C1 segment of cervical spinal cord (tissue), 14 donors: ENCODE measurements around the gene ASB8.
"Not testable (repeated sequence)": the region's sequence is repeated elsewhere in the genome, so short reads cannot be mapped to it uniquely, and the experiment has no call there.

ENCODE experiments used
- DNase-seq, 14 donors: peaks; one replicate each; lab custom pipeline; 2025; lab: John Stamatoyannopoulos, UW

The ASB8 gene

DNA sequence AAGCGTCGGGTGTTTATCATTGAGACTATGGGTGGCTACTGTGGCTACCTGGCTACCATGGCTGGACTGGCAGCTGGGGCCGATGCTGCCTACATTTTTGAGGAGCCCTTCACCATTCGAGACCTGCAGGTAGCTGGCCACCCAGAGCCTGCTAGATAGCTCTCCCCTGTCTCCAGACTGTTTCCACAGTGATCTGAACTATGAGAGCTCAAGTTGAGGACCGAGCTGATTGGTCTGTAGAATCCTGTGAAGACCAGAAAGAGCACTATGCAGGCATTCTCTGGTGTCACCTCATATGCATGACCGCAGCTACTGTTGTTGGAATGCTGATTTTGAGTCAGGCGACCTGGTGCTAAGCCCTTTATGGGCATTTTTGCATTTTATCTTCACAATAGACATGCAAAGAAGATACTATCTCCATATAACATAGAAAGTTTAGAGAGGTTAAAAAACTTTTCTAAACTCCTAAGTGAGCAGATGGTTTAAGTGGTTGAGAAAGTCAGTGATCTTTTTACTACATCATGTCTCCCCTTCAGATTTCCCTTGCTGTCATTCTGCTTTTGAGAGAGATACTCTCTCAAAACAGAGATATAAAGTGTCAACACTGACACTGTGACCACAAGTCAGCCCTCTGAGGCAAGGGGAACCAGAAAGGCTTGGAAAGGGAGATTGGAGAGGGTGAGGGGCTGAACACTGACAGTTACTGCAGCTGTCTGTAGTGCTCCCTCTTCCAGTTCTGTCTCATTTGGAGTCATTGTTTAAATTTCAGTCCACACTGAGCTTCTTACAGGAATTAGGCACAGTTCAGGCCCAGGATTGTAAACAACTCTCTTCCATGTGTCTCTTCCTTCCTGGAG lies 14.3 kb downstream of the ASB8 start:
- no peak for DNase-seq

GRCh38 chr12:48135027-48135426 lies 22.3 kb downstream of the ASB8 start:
- DNase-seq: no peak

DNA sequence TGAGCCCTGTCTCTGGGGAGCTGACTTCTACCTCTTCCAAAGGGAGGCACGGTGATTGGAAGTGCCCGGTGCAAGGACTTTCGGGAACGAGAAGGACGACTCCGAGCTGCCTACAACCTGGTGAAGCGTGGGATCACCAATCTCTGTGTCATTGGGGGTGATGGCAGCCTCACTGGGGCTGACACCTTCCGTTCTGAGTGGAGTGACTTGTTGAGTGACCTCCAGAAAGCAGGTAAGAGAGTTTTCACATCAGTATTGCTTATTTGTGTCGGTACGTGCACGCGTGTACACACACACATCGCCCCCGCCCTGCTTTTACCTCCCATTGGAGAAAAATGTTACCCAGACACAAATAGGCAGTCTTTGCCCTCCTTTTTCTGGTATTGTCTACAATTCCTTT lies 24.5 kb downstream of the ASB8 start:
- DNase-seq: no peak

- DNase-seq: no peak
Observed at GRCh38 chr12:48131517-48131916, 25.8 kb downstream of the ASB8 start.

DNA sequence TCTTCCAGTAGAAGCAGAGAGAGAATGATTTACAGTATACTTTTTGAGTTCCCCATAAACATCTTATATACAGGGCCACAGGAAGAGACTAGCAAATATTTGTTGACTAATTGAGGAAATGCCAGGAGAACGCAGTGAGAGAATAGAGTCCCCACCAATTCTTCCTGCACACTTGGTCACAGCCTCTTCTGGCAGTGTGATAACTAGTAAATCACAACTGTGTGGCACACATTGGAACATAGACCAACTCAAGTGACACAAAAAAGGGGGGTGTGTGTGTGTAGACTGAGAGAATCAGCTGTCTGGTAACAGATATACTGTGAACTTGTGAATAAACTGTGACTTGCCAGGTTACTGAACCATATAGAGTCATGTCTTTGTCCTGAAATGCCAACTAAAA lies 27.9 kb downstream of the ASB8 start:
- DNase-seq: no peak

GRCh38 chr12:48128800-48129199 lies 28.5 kb downstream of the ASB8 start:
- no peak for DNase-seq

GRCh38 chr12:48126953-48127630 lies 30.2 kb downstream of the ASB8 start:
- no peak for DNase-seq

DNA sequence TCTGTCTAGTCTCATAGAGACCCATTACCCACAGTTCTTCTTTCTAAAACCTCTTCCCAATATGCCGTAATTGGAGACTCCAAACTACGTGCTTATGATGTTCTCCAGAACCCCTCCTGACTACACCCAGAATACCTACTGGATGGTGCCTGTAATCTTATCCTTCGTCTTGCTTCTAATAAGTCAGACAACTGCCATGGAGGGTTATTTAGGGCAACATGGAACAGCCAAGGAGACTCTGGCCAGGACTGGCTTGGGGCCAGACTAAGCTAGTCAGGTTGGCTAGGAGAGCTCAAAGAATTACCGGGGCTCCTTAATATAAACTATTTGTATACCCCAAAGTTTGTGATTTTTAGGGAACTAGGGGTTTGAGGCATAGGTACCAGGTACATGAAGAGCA lies 31.3 kb downstream of the ASB8 start:
- DNase-seq: peak in 3 of 14 donors; percentile 0 to 51 (median 1)

DNA sequence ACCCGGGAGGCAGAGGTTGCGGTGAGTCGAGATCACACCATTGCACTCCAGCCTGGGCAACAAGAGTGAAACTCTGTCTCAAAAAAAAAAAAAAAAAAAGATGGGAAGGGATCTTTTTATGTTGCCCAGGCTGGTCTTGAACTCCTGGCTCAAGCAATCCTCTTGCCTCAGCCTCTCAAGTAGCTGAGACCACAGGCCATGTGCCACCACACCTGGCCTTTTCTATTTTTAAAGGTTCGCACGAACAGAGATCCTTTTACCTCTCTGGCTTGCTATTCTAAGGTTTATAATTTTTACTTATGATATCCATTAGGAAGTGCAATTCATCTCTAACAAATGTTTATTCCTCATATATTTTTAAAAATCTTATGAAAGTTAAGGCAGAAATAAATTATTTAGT lies 31.8 kb downstream of the ASB8 start:
- DNase-seq: not testable (repeated sequence)

GRCh38 chr12:48123169-48123568 lies 34.1 kb downstream of the ASB8 start:
- DNase-seq: no peak

DNA sequence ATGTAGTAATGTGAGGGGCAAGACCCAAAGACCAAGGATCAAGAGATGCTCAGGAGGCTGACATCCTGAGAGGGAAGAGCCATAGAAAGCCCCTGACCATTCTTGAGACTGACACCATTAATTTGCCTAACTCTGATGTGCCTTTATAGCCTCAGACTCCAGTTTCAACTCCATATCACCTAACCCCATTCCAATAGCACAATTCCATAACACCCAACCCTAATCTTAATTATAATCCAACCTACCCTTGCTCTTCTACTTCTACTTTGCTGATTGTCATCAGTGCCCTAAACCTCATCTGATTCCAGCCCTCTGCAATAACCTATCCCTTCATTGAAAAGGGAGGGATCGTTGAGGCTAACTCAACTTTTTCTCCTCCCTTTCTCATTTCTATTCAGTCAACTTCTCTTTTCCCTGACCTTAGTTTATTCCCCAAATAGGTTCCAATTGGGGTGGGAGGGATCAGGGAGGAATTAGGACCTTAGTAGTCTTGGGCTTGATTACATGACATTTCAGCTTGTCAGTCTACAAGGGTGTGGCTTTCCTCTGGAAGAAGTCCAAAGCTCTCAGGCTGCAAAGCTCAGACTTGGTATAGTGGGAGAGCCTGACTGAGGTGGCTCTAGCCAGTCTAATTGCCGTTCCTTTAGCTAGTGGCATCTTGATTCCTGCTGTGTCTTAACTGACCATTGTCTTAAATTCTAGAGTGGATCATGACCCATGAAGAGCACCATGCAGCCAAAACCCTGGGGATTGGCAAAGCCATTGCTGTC lies 35.1 kb downstream of the ASB8 start:
- no peak for DNase-seq

DNA sequence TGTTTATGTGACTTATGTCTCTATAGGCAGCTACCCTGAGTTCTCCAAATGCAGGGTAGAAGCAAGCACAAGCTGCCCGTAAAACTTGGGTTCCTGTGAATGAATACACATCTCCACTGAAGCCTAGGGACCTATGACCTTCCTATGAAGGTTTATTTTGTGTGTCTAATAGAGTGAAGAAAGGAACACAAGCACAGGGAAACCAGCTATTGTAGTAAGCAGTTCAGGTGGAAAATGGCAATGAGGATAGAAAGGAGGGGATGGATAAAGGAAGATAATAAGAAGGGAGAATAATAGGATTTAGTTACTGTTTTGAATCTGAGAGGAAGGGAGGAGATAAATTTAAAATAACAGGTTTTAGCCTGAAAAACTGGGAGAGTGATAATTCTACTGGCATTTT lies 35.8 kb downstream of the ASB8 start:
- DNase-seq: no peak

GRCh38 chr12:48119834-48120195 lies 37.5 kb downstream of the ASB8 start:
- DNase-seq: peak in 1 of 14 donors; percentile 49

DNA sequence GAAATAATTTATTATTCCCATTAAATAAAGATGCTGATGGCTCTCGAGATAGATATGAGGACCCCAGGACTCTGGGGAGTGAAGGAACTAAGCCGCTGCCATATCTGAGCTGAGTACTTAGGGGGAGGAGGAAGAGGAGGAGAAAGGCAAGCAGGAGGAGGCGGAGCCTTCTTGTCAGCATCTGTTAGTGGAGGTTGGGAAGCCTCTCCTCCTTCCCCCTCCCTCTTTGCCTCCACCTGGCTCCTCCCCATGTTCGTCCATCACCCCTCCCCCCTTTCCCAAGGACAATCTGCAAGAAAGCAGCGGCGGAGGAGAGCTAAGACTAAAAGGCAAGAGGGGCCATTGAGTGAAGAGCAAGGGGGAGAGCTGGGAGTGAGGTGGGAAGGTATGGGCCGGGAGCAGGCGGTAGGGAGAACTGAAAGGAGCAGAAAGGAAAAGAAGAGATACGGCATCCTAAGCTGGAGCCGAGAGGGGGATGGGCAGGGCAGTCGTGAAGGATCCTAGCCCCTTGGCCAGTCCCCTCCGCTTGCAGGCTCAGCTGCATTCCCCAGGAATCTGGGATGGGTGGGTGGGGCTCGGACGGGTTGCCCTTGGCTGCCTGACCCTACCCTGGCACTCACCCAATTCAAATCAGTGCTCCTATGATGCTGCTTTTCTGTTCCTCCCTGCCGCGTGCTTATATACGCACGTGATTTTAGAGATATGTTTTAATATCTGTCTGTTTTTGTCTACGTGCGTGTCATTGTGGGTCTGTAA lies 38.1 kb downstream of the ASB8 start, which contains the start of gene PFKM:
PFKM (plus strand) TSS at position 287 of the 756 bp plus-strand sequence. CDS start 3,411 bp downstream, outside the sequence.
- peak; percentile 3 to 96 (median 44) for DNase-seq

DNA sequence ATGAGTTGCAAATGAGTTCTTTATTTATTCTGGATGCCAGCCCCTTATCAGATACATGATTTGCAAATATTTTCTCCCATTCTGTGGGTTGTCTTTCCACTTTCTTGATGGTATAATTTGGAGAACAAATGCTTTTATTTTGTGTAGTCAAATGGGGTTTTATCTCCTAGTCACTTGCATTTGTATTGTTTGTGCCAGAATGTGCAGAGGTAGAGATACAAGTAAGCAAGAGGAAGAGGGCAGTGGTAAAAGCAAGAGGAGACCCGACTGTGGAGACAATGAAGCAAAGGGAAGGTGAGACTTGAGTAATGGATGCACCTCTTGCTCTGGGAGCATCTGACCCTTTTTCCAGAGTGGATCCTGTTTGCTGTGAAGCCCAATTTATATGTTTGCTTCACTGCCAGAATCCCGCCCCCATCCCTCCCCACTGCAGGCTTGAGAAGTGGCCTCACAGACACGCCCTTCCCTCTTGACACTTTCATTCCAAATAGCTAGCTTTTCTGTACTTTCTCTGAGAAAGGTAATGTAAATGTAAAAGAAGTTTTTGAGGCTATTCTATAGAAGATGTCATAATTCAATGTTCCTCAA lies 38.9 kb downstream of the ASB8 start:
- DNase-seq: peak in 1 of 14 donors; percentile 21

- DNase-seq: no peak
Observed at GRCh38 chr12:48115957-48116356, 41.4 kb downstream of the ASB8 start.

DNA sequence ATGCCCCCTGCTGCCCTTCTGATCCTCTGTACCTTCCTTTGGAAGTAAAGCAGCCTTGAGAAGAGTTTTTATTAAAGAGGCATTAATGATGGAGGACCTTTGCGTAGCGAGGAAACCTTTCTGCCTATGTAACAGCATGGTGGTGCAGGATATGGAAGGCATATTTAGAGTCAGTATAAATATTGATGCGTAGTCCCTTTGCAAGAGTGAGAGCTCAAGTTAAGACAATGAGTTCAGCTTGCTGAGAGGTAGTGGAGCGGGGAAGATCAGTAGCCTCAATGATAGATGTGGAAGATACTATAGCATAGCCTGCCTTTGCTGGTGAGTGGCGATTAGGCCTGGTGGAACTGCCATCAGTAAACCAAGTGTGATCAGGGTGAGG lies 46.0 kb downstream of the ASB8 start:
- DNase-seq: not testable (repeated sequence)

- DNase-seq: no peak
Observed at GRCh38 chr12:48110691-48111311, 46.5 kb downstream of the ASB8 start.

GRCh38 chr12:48109424-48109823 lies 47.9 kb downstream of the ASB8 start:
- DNase-seq: no peak
